Stimulated activated memory B cell treated with anti-CD40 and anti-IgM and Interleukin-4, amounts not matched to agents 10 μg/mL and 1 μg/mL and 100 μg/mL, for 72 hours (primary cell): ENCODE results near the gene ATF6.

Experiments used
- ATAC-seq: fragments of 150-1000 bp; cut with Tn5 transposase; 2 replicates; pipeline ENCODE4 v1.10.0; 2021
- H3K27ac Mint-ChIP-seq: one replicate; pipeline ENCODE4 v1.8.0; 2022; ENCODE audit warnings: mild to moderate bottlenecking, mixed read lengths
- H3K27me3 Mint-ChIP-seq: one replicate; pipeline ENCODE4 v1.8.0; 2022; ENCODE audit warnings: mixed read lengths
- H3K36me3 Mint-ChIP-seq: one replicate; pipeline ENCODE4 v1.8.0; 2022; ENCODE audit warnings: mixed read lengths
- H3K4me1 Mint-ChIP-seq: one replicate; pipeline ENCODE4 v1.8.0; 2022; ENCODE audit warnings: mixed read lengths
- H3K4me3 Mint-ChIP-seq: one replicate; pipeline ENCODE4 v1.8.0; 2022; ENCODE audit warnings: mild to moderate bottlenecking, moderate library complexity, mixed read lengths
- H3K9me3 Mint-ChIP-seq: one replicate; pipeline ENCODE4 v1.8.0; 2022; ENCODE audit warnings: mixed read lengths

Gene ATF6

GRCh38 chr1:162003830-162004215 lies 237.7 kb downstream of the ATF6 start:
- no peak overlapping the region for H3K4me3 Mint-ChIP-seq
- no peaks in the 10 kb centered on the region for H3K36me3 Mint-ChIP-seq
- H3K27me3 Mint-ChIP-seq = peaks cover 23% of the 10 kb centered on the region
- H3K9me3 Mint-ChIP-seq = no peaks in the 10 kb centered on the region
- no peak for ATAC-seq
- no peaks in the 10 kb centered on the region for H3K4me1 Mint-ChIP-seq
- no peak overlapping the region for H3K27ac Mint-ChIP-seq

GRCh38 chr1:162004441-162004950 lies 238.4 kb downstream of the ATF6 start:
- Mint-ChIP-seq H3K4me3 (no peak overlapping the region), H3K27ac (no peak overlapping the region), H3K9me3 (no peaks in the 10 kb centered on the region), H3K27me3 (peaks cover 23% of the 10 kb centered on the region), H3K4me1 (no peaks in the 10 kb centered on the region), H3K36me3 (no peaks in the 10 kb centered on the region)
- no peak for ATAC-seq

GRCh38 chr1:162006081-162006480 lies 240.0 kb downstream of the ATF6 start:
- no peaks in the 10 kb centered on the region for H3K36me3 Mint-ChIP-seq
- H3K27me3 Mint-ChIP-seq = peaks cover 39% of the 10 kb centered on the region
- no peaks in the 10 kb centered on the region for H3K4me1 Mint-ChIP-seq
- no peak overlapping the region for H3K4me3 Mint-ChIP-seq
- no peaks in the 10 kb centered on the region for H3K9me3 Mint-ChIP-seq
- ATAC-seq = no peak
- H3K27ac Mint-ChIP-seq = no peak overlapping the region

- H3K27me3 Mint-ChIP-seq = peaks cover 41% of the 10 kb centered on the region
- H3K4me1 Mint-ChIP-seq = no peaks in the 10 kb centered on the region
- no peaks in the 10 kb centered on the region for H3K9me3 Mint-ChIP-seq
- H3K27ac Mint-ChIP-seq = no peak overlapping the region
- no peaks in the 10 kb centered on the region for H3K36me3 Mint-ChIP-seq
- H3K4me3 Mint-ChIP-seq = no peak overlapping the region
- ATAC-seq = no peak
These were observed 241.3 kb downstream of the ATF6 start for GRCh38 chr1:162007466-162007865.

GRCh38 chr1:162008799-162009198 lies 242.7 kb downstream of the ATF6 start:
- Mint-ChIP-seq H3K27ac (no peak overlapping the region), H3K4me1 (no peaks in the 10 kb centered on the region), H3K9me3 (peaks cover 4% of the 10 kb centered on the region), H3K4me3 (no peak overlapping the region), H3K27me3 (peaks cover 33% of the 10 kb centered on the region), H3K36me3 (no peaks in the 10 kb centered on the region)
- no peak for ATAC-seq

- ATAC-seq = no peak
- Mint-ChIP-seq H3K4me1 (no peaks in the 10 kb centered on the region), H3K27me3 (peaks cover 24% of the 10 kb centered on the region), H3K27ac (no peak overlapping the region), H3K4me3 (no peak overlapping the region), H3K9me3 (peaks cover 7% of the 10 kb centered on the region), H3K36me3 (no peaks in the 10 kb centered on the region)
These were observed 243.5 kb downstream of the ATF6 start for GRCh38 chr1:162009501-162010174.

GRCh38 chr1:162010175-162010506 lies 244.0 kb downstream of the ATF6 start:
- H3K4me3 Mint-ChIP-seq = no peak overlapping the region
- H3K4me1 Mint-ChIP-seq = no peaks in the 10 kb centered on the region
- H3K36me3 Mint-ChIP-seq = no peaks in the 10 kb centered on the region
- no peak overlapping the region for H3K27ac Mint-ChIP-seq
- peaks cover 19% of the 10 kb centered on the region for H3K27me3 Mint-ChIP-seq
- H3K9me3 Mint-ChIP-seq = peaks cover 7% of the 10 kb centered on the region
- ATAC-seq = no peak

- no peak overlapping the region for H3K27ac Mint-ChIP-seq
- H3K4me1 Mint-ChIP-seq = no peaks in the 10 kb centered on the region
- H3K36me3 Mint-ChIP-seq = no peaks in the 10 kb centered on the region
- H3K27me3 Mint-ChIP-seq = peaks cover 18% of the 10 kb centered on the region
- no peak for ATAC-seq
- H3K9me3 Mint-ChIP-seq = peaks cover 7% of the 10 kb centered on the region
- H3K4me3 Mint-ChIP-seq = no peak overlapping the region
These were observed 245.4 kb downstream of the ATF6 start for GRCh38 chr1:162011337-162012012.

- Mint-ChIP-seq H3K4me1 (no peaks in the 10 kb centered on the region), H3K27ac (no peak overlapping the region), H3K27me3 (peaks cover 18% of the 10 kb centered on the region), H3K36me3 (no peaks in the 10 kb centered on the region), H3K9me3 (peaks cover 7% of the 10 kb centered on the region), H3K4me3 (no peak overlapping the region)
- ATAC-seq = no peak
These were observed 247.2 kb downstream of the ATF6 start for GRCh38 chr1:162013289-162013688.
